Tibial nerve (tissue), 4 donors: ENCODE measurements around the gene TGFB2. TPM values are rescaled to one million over a fixed set of nuclear protein-coding genes. Genes with fewer than 3 reads are reported as not detected.

Source experiments
- DNase-seq, 2 donors: peaks; one replicate each; pipeline ENCODE4 v3.0.0-alpha.2; 2019; ENCODE audit warnings: low spot score in 2 of 2
- H3K27ac ChIP-seq, 4 donors: fragments of 200-600 bp; sonication (generic) in 3 of 4; one replicate each; pipeline ENCODE4 v1.5.1; 2017 to 2019; ENCODE audit warnings: mild to moderate bottlenecking in 1 of 4
- H3K27me3 ChIP-seq, 2 donors: fragments of 200-600 bp; sonication (generic) in 1 of 2; one replicate each; pipeline versions ENCODE4 v1.5.1 to v1.6.0; 2017 to 2019
- H3K36me3 ChIP-seq, 3 donors: fragments of 200-600 bp; sonication (generic); one replicate each; pipeline ENCODE4 v1.5.1; 2018 to 2019
- H3K4me1 ChIP-seq, 4 donors: fragments of 200-600 bp; sonication (generic) in 3 of 4; one replicate each; pipeline ENCODE4 v1.5.1; 2017 to 2019
- H3K4me3 ChIP-seq, 4 donors: fragments of 200-600 bp; sonication (generic) in 3 of 4; one replicate each; pipeline ENCODE4 v1.5.1; 2017 to 2019; ENCODE audit warnings: mild to moderate bottlenecking in 1 of 4, moderate library complexity in 1 of 4
- H3K9me3 ChIP-seq, 4 donors: fragments of 200-600 bp; sonication (generic) in 3 of 4; one replicate each; pipeline ENCODE4 v1.5.1; 2017 to 2019
- EP300 ChIP-seq, 2 donors: sonication (generic); formaldehyde crosslinking; IDR thresholded peaks; one replicate each; pipeline ENCODE4 v1.6.1; 2017; ENCODE audit warnings: antibody characterized with exemption in 2 of 2, mild to moderate bottlenecking in 1 of 2
- POLR2A ChIP-seq, 2 donors: fragments of 450-650 bp; IDR thresholded peaks; one replicate each; pipeline ENCODE4 v1.6.1; 2017; ENCODE audit warnings: antibody characterized with exemption in 2 of 2, mild to moderate bottlenecking in 2 of 2, moderate library complexity in 2 of 2
- WGBS, 2 donors: methylation state at CpG; one replicate each; pipeline ENCODE4 v1.1.5; 2018; 5-methylcytosine and 5-hydroxymethylcytosine counted together
- total RNA-seq, 4 donors: library from RNA; depleted of rRNA; stranded (reverse); fragments of >200 nt; gene quantifications; one replicate each; pipeline ENCODE4 v1.1.0, GENCODE V29; 2016
- TF ChIP-seq, protein P1 (sequence below), 5 experiments: fragments of 200-600 bp in 3 of 5; fragments of 450-650 bp in 2 of 5; sonication (generic) in 3 of 5; IDR thresholded peaks; one replicate each; pipeline ENCODE4 v1.5.1; 2016 to 2019; ENCODE audit warnings: antibody characterized with exemption in 5 of 5, mild to moderate bottlenecking in 3 of 5, moderate library complexity in 2 of 5

TGFB2 gene
- total RNA-seq, 4 donors from 2014 or later = 7.3 to 13.5 (median 8.3) TPM

DNA sequence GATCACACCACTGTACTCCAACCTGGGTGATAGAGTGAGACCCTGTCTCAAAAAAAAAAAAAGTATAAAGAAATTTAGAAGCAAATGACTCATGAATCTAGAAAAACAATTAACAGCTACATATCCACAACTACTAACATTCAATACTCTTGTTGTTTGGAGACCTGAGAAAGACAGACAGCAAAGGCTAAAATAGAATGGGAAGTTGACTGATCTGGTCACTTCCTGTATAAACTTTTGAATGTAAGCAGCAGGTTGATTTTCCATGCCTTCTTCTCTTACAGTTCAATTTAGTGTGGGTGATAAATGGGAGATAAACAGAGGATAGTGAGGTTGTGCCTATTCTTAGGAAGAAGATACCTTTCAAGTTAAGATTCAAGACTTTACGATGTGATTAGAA lies 85.2 kb downstream of the TGFB2 start:
- WGBS, 2 donors = 100% methylated on average over 1 of the region's 1 CpG
- TF ChIP-seq, protein P1, sequence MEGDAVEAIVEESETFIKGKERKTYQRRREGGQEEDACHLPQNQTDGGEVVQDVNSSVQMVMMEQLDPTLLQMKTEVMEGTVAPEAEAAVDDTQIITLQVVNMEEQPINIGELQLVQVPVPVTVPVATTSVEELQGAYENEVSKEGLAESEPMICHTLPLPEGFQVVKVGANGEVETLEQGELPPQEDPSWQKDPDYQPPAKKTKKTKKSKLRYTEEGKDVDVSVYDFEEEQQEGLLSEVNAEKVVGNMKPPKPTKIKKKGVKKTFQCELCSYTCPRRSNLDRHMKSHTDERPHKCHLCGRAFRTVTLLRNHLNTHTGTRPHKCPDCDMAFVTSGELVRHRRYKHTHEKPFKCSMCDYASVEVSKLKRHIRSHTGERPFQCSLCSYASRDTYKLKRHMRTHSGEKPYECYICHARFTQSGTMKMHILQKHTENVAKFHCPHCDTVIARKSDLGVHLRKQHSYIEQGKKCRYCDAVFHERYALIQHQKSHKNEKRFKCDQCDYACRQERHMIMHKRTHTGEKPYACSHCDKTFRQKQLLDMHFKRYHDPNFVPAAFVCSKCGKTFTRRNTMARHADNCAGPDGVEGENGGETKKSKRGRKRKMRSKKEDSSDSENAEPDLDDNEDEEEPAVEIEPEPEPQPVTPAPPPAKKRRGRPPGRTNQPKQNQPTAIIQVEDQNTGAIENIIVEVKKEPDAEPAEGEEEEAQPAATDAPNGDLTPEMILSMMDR (IDR thresholded peaks at IDR 0.05) = no peak
- TF ChIP-seq POLR2A (IDR thresholded peaks at IDR 0.05) (no peak), EP300 (IDR thresholded peaks at IDR 0.05) (no peak)

GRCh38 chr1:218430822-218431221 lies 85.7 kb downstream of the TGFB2 start:
- no peak overlapping the region for H3K4me3 ChIP-seq
- peaks cover 0 to 13% (median 0%) of the 10 kb centered on the region in 4 donors for H3K4me1 ChIP-seq
- WGBS, 2 donors = 33 to 39% methylated on average over 2 of the region's 2 CpGs
- peak overlapping the region in 1 of 4 donors; percentile 37 for H3K27ac ChIP-seq
- H3K9me3 ChIP-seq = no peaks in the 10 kb centered on the region
- TF ChIP-seq POLR2A (IDR thresholded peaks at IDR 0.05) (no peak), EP300 (IDR thresholded peaks at IDR 0.05) (no peak)
- TF ChIP-seq, protein P1 (IDR thresholded peaks at IDR 0.05) = no peak
- no peaks in the 10 kb centered on the region for H3K27me3 ChIP-seq
- DNase-seq = no peak
- H3K36me3 ChIP-seq = peaks cover 0 to 8% (median 0%) of the 10 kb centered on the region in 3 donors

More for the DNA sequence above, 85.2 kb downstream of the TGFB2 start:
- no peak overlapping the region for H3K4me3 ChIP-seq
- no peak overlapping the region for H3K27ac ChIP-seq
- DNase-seq = no peak
- H3K36me3 ChIP-seq = peaks cover 0 to 8% (median 0%) of the 10 kb centered on the region in 3 donors
- H3K4me1 ChIP-seq = peaks cover 0 to 17% (median 1%) of the 10 kb centered on the region in 4 donors
- H3K9me3 ChIP-seq = no peaks in the 10 kb centered on the region
- H3K27me3 ChIP-seq = no peaks in the 10 kb centered on the region

DNA sequence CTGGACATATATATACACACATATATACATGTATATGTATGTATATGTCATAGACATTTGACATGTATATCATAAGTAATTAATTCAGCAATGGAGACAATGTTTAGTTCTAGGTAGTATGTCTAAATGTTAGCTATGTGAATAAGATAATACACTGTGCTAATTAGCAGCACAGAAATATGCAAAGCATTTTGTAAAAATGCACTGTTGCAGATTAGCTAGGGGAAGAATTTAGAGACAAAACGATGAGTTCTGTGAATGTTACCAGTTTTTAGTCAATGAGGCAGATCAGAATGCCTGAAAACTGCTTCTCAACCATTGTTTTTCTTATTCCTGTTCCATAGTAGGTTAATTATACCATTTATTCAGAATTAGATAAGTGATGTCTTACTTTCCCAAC lies 86.3 kb downstream of the TGFB2 start:
- no peak overlapping the region for H3K4me3 ChIP-seq
- peaks cover 0 to 7% (median 0%) of the 10 kb centered on the region in 4 donors for H3K4me1 ChIP-seq
- H3K9me3 ChIP-seq = no peaks in the 10 kb centered on the region
- peaks cover 0 to 14% (median 0%) of the 10 kb centered on the region in 3 donors for H3K36me3 ChIP-seq
- no peaks in the 10 kb centered on the region for H3K27me3 ChIP-seq
- no peak overlapping the region for H3K27ac ChIP-seq
- DNase-seq = no peak
- TF ChIP-seq POLR2A (IDR thresholded peaks at IDR 0.05) = no peak
- TF ChIP-seq, protein P1 (IDR thresholded peaks at IDR 0.05) = no peak
- no peak for TF ChIP-seq EP300 (IDR thresholded peaks at IDR 0.05)
- 61% methylated on average over 1 of the region's 1 CpG for WGBS, 2 donors

GRCh38 chr1:218433744-218434143 lies 88.6 kb downstream of the TGFB2 start:
- Histone ChIP-seq H3K4me3 (no peak overlapping the region), H3K4me1 (peaks cover 0 to 4% (median 0%) of the 10 kb centered on the region in 4 donors), H3K27ac (no peak overlapping the region), H3K9me3 (no peaks in the 10 kb centered on the region), H3K36me3 (peaks cover 0 to 17% (median 0%) of the 10 kb centered on the region in 3 donors), H3K27me3 (no peaks in the 10 kb centered on the region)
- TF ChIP-seq EP300 (IDR thresholded peaks at IDR 0.05) (no peak), POLR2A (IDR thresholded peaks at IDR 0.05) (no peak)
- TF ChIP-seq, protein P1 (IDR thresholded peaks at IDR 0.05) = no peak
- 55% methylated on average over 2 of the region's 2 CpGs for WGBS, 2 donors
- DNase-seq = no peak

GRCh38 chr1:218435528-218435927 lies 90.4 kb downstream of the TGFB2 start:
- Histone ChIP-seq H3K27ac (no peak overlapping the region), H3K27me3 (no peaks in the 10 kb centered on the region), H3K4me3 (no peak overlapping the region), H3K36me3 (peaks cover 0 to 17% (median 0%) of the 10 kb centered on the region in 3 donors), H3K4me1 (peaks cover 0 to 10% (median 0%) of the 10 kb centered on the region in 4 donors), H3K9me3 (no peaks in the 10 kb centered on the region)
- DNase-seq = no peak
- no peak for TF ChIP-seq POLR2A (IDR thresholded peaks at IDR 0.05)
- TF ChIP-seq, protein P1 (IDR thresholded peaks at IDR 0.05) = no peak
- no peak for TF ChIP-seq EP300 (IDR thresholded peaks at IDR 0.05)
- 67 to 74% methylated on average over 5 of the region's 5 CpGs for whole genome bisulfite sequencing, 2 donors
